ENCODE data around the gene DRAXIN.

DRAXIN gene

GRCh38 chr1:11682799-11683198 is 8.7 kb upstream of the DRAXIN start:
- in situ Hi-C loops (cut with HindIII; ENCODE audit: low sequenced_read_pairs), result no loop called here
- TF ChIP-seq, protein P1, sequence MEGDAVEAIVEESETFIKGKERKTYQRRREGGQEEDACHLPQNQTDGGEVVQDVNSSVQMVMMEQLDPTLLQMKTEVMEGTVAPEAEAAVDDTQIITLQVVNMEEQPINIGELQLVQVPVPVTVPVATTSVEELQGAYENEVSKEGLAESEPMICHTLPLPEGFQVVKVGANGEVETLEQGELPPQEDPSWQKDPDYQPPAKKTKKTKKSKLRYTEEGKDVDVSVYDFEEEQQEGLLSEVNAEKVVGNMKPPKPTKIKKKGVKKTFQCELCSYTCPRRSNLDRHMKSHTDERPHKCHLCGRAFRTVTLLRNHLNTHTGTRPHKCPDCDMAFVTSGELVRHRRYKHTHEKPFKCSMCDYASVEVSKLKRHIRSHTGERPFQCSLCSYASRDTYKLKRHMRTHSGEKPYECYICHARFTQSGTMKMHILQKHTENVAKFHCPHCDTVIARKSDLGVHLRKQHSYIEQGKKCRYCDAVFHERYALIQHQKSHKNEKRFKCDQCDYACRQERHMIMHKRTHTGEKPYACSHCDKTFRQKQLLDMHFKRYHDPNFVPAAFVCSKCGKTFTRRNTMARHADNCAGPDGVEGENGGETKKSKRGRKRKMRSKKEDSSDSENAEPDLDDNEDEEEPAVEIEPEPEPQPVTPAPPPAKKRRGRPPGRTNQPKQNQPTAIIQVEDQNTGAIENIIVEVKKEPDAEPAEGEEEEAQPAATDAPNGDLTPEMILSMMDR (IDR thresholded peaks at IDR 0.05; ENCODE audit: low read depth, low read length, missing control alignments), result no peak
- no peak for DNase-seq (ENCODE audit: low read depth)
- H3K4me3 ChIP-seq (ENCODE audit: low read depth, low read length), result no peak overlapping the region

DNA sequence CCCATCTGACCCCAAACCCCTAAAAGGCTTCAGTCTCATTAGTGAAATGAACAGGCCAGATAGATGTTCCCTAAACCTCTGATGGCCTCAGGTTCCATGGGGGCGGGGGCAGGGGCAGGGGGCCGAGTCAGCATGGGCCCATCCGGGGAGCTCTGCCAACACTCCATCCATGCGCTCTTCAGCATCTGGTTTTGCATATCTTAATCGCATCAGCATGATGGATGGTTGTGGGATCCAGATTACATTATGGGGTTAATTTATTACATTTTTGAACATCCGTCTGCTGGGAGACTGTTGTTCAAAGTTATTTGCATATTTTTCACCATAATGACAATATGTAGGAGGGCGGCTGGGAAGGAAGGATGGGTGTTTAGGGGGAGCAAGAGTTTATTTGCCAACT is 7.4 kb upstream of the DRAXIN start:
- H3K4me3 ChIP-seq (ENCODE audit: low read depth, low read length), result no peak overlapping the region
- in situ Hi-C loops (cut with HindIII; ENCODE audit: low sequenced_read_pairs), result no loop called here
- DNase-seq (ENCODE audit: low read depth), result no peak
- TF ChIP-seq, protein P1 (IDR thresholded peaks at IDR 0.05; ENCODE audit: low read depth, low read length, missing control alignments), result no peak

- in situ Hi-C loops (cut with HindIII; ENCODE audit: low sequenced_read_pairs), result no loop called here
- no peak overlapping the region for H3K4me3 ChIP-seq (ENCODE audit: low read depth, low read length)
- TF ChIP-seq, protein P1 (IDR thresholded peaks at IDR 0.05; ENCODE audit: low read depth, low read length, missing control alignments), result no peak
- DNase-seq (ENCODE audit: low read depth), result no peak
Observed at GRCh38 chr1:11685210-11685752, 6.2 kb upstream of the DRAXIN start.

GRCh38 chr1:11688506-11688905 is 3.0 kb upstream of the DRAXIN start:
- TF ChIP-seq, protein P1 (IDR thresholded peaks at IDR 0.05; ENCODE audit: low read depth, low read length, missing control alignments), result no peak
- DNase-seq (ENCODE audit: low read depth), result no peak
- H3K4me3 ChIP-seq (ENCODE audit: low read depth, low read length), result no peak overlapping the region
- in situ Hi-C loops (cut with HindIII; ENCODE audit: low sequenced_read_pairs), result no loop called here

GRCh38 chr1:11690397-11691301 is 861 bp upstream of the DRAXIN start:
- TF ChIP-seq, protein P1 (IDR thresholded peaks at IDR 0.05; ENCODE audit: low read depth, low read length, missing control alignments), result no peak
- DNase-seq (ENCODE audit: low read depth), result no peak
- in situ Hi-C loops (cut with HindIII; ENCODE audit: low sequenced_read_pairs), result no loop called here
- H3K4me3 ChIP-seq (ENCODE audit: low read depth, low read length), result peak overlapping the region; percentile 38

DNA sequence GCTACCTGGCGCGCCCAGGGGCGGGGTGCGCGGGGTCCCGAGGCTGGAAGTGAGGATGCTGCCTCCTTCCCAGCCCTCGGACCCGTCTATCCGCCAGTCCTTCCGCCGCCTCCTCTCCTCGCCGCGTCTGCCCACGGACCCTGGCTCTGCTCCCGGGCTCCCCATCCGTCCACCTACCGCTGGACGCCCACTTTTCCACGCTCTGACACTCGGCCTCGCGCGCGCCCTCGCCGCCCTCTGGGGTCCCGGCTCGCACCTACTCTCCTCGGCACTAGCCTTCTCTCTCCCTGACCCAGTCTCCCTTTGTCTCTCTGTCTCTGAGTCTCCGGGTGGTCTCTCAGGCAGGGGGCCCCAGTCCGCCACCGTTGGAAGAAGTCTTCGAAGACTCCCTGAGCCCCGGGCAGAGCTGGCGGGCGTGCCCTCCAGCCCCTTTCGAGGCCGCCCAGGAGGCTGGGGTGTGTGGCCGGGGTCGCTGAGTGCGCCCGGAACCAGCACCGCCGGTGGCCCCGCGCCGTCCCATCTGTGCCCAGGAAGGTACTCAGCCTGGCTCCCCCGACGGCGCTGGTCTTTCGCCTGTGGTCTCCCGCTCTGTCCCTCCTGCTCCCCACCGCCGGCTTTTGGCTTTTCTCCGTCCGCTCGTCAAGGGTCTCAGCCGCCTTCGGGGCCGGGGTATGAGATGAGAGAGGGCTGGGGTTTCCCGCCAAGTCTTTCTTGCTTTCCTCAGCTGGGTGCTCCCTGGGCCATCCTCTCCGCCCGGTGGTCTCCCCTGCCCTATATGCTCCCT is 610 bp downstream of the DRAXIN start:
- in situ Hi-C loops (cut with HindIII; ENCODE audit: low sequenced_read_pairs), result no loop called here
- peak overlapping the region; percentile 38 for H3K4me3 ChIP-seq (ENCODE audit: low read depth, low read length)
- TF ChIP-seq, protein P1 (IDR thresholded peaks at IDR 0.05; ENCODE audit: low read depth, low read length, missing control alignments), result no peak

More for the DNA sequence above, 610 bp downstream of the DRAXIN start:
- DNase-seq (ENCODE audit: low read depth), result no peak

Measured in astrocyte of the cerebellum (primary cell).